Activated CD4-positive, alpha-beta T cell treated with anti-CD3 and anti-CD28 coated beads, Interleukin-2, Interleukin-6, amounts not matched to agents 100 ng/mL and 50 ng/mL, durations not matched to agents 16 hours and 8 hours (primary cell): Measurements from ENCODE around the gene NOSIP.
"Not testable (repeated sequence)": the region's sequence is repeated elsewhere in the genome, so short reads cannot be mapped to it uniquely, and the experiment has no call there.

Source experiments
- DNase-seq: peaks from one replicate; pipeline ENCODE4 v3.0.0-alpha.2; 2020

The NOSIP gene, protein sequence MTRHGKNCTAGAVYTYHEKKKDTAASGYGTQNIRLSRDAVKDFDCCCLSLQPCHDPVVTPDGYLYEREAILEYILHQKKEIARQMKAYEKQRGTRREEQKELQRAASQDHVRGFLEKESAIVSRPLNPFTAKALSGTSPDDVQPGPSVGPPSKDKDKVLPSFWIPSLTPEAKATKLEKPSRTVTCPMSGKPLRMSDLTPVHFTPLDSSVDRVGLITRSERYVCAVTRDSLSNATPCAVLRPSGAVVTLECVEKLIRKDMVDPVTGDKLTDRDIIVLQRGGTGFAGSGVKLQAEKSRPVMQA

DNA sequence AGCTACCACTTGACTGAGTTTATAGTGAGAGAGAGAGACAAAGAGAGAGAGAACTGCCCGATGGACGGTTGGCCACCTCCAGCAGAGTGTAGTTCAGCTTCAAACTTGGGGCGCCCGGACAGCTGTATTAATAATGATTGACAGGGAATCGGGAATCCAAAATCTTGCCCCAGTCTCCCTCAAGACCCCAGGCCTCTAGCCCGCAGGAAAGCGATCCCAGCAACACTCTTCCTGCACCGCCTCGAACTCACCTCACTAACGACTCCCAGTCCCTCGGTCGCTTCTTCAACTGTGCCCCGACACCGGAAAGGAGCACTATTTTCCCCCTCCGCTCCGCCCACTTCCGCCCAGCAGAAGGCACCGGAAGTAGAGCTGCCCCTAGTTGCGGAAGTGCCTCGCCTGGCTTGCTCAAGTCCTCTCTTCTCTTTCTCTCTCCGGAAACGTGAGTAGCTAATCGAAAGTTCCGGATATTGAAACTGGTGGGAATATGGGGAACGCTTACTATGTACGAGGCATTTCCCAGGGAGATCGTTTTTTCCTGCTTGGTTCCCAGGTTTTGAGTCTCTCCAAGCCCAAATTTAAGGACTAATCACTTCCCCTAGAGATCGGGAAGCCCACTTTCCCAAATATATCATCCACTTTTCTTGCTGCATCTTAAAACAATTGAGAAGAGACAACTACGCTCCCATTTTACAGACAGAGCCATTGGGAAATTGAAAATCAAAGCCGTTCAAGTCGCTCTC, at the start of gene NOSIP:
NOSIP (minus strand) TSS at position 293 of the 743 bp plus-strand sequence. CDS start 19,865 bp downstream, outside the sequence.
- DNase-seq, result peak; percentile 98

GRCh38 chr19:49629659-49630058, 49.3 kb upstream of the NOSIP start:
- DNase-seq, result no peak

DNA sequence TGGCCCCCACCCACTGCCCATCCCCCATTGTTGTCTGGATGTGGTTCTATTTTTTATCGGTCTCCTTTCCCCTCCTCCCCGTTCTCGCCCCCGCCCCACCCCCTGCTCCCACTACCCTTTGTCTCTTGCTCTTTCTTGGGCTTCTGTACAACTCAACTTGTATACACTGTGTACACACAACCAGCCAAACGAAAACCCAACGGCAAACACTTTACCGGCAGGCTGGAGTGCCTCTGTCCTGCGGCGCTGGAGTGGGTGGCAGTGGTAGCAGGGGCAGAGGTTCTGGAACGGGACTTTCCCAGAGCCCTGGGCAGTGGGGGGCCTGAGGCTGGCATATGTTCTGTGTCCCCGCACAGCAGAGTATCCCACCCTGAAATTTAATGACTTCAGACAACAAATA, 45.9 kb upstream of the NOSIP start:
- no peak for DNase-seq

DNA sequence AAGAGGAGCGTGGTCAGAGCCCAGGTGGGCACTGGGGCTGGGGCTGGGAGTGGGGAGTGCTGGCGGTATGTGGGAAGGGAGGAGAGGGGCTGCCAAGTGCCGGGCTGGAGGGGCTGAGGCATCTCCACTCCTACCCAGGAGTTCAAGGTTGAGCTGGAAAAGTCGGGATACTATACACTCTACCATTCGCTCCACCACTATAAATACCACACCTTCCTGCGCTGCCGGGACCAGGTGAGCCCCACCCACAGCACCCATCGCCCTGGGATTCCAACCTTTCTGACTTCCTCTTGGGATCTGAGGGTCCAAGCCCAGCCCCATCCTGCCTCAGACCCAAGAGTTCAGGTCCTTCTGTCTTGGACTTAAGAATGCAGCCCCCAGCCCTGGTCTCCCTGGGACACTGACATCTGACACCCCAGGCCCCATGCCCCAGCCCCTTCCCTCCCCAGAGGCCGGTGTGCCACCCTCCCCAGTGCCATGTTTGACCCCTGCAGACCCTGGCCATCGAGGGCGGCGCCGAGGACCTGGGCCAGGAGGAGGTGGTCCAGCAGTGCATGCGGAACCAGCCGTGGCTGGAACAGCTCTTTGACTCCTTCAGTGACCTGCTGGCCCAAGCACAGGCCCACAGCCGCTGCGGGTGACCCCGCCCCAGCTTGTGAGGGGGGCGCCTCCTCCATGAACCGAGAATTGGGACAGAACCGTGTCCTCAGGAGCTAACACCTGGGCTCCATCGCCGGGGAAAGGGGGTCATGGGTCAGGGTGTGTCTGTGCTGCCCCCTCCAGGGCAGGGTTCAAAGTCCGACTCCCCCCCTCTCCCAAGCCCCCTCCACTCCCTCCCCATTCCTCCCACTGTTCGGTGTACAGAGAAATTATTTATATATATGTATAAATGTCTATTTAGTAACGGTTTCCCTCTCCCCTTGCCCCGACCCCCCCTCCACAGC, 44.9 kb upstream of the NOSIP start:
- no peak for DNase-seq

DNA sequence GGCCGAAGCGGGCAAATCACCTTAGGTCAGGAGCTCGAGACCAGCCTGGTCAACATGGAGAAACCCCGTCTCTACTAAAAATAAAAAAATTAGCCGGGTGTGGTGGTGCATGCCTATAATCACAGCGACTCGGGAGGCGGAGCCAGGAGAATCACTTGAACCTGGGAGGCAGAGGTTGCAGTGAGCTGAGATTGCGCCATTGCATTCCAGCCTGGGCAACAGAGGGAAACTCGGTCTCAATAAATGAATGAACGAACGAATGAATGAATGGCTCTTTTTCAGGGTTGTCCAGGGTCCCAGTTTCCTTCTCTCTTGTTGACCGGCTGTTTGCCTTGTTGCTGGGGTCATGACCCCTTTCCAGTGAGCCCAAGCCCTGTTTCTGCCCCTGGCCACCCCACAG, 37.5 kb upstream of the NOSIP start:
- not testable (repeated sequence) for DNase-seq

DNA sequence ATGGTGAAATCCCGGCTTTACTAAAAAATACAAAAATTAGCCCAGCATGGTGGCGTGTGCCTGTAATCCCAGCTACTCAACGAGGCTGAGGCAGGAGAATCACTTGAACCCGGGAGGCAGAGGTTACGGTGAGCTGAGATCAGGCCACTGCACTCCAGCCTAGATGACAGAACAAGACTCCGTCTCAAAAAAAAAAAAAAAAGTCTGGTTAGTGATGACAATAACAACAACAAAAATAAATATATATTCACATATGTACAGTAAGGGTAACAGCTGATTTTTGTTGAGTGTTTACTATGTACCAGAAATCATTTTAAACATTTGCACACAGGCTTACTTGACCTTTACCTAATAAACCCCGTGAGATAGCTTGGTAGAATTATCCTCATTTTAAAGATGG, 36.6 kb upstream of the NOSIP start:
- no peak for DNase-seq

DNA sequence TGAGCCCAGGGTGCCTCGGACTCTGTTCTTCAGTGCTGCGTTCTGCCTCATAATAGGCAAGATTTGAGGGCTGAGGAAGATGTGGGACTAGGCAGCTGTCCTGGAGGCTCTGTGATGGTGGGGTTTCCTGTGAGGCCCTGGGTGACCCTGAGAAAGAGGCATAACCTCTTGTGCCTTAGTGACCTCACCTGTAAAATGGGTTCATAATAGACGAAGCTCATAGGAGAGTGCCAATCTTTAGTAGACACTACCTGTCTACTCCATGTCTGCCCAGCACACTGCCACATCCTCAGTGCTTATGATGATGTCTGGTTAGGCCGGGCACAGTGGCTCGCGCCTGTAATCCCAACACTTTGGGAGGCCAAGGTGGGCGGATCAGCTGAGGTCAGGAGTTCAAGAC, 36.2 kb upstream of the NOSIP start:
- DNase-seq, result no peak

- no peak for DNase-seq
Measured at GRCh38 chr19:49615861-49616260, 35.5 kb upstream of the NOSIP start.

DNA sequence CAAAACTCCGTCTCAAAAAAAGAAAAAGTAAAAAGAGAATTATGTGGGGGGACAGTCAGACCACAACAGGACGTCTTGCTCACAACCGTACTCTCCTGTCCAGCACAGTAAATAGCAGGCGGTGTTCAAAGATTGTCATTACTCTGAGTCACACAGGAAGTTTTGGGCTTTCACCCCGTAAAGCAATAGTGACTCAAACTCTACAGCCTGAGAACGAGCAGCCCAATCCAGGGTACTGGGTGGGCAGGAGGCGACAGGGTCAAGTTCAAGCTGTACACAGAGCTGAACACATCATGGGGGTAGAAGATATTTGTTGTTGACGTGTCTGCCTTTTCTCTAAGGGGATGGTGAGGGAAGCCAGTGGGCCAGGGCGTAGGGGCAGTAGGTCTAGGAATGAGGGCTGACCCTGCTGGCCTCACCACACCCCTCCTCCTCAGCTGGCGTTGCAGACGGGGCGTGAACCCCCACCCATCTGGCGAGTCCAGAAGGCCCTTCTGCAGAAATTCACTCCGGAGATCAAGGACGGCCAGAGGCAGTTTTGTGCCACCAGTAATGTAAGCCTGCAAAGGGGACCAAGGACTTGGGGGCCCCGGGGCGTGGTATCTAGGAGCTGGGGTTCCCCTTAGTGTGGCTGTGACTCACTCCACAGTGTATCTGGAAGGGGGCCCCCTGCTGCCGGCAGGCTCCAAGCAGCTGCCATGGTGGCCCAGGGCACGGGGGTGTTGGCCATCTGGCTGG, 33.9 kb upstream of the NOSIP start:
- peak; percentile 67 for DNase-seq

DNA sequence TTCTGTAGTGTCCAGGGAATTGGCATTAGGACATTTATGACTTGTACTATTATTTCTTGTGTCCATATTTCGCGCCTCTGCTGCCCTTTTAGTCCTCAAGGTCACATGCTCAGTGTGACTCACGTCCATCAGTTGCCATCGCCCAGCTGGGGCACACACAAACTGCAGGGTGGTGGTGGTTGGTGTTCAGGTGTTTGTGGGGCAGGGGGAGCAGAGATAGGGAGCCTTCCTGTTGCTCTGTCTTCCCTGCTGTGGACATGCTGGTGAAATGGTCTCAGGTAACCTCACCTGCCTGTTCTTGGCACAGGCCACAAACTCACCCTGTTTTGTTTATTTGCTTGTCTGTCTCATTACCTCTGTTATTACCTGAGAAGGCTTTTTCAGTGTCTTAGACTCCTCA, 33.0 kb upstream of the NOSIP start:
- DNase-seq, result no peak

GRCh38 chr19:49609499-49610092, 29.2 kb upstream of the NOSIP start:
- no peak for DNase-seq

- DNase-seq, result no peak
Measured at GRCh38 chr19:49605605-49606004, 25.2 kb upstream of the NOSIP start.

DNA sequence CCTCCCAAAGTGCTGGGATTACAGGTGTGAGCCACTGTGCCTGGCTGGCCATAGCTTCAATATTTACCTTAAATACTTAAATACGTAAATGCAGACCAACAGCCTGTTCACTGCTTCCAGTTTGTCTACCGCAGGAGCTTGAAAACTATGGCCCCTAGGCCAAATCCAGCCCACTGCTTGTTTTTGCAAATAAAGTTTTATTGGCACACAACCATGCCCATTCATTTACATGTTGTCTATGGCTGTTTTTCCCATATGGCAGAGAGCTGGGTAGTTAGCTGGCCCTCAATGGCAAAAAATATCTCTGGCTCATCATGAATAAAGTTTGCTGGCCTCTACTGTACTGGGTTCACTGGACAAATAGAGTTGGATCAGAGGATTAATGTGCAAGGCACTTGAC, 22.4 kb upstream of the NOSIP start:
- no peak for DNase-seq

DNA sequence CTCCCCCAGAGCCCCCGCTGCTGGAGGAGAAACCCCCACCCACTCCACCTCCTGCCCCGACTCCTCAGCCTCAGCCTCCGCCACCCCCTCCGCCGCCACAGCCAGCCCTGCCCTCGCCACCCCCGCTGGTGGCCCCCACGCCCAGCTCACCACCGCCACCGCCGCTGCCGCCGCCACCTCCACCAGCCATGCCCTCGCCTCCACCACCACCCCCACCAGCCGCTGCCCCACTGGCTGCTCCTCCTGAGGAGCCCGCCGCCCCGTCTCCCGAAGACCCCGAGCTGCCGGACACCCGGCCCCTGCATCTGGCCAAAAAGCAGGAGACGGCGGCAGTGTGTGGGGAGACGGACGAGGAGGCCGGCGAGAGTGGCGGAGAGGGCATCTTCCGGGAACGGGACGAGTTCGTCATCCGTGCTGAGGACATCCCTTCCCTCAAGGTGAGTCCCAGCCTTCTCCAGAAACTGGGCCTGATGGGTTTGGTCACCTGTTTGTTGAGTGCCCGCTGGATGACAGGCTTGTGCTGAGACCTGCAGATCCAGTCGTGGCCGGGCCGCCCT, 21.2 kb upstream of the NOSIP start:
- DNase-seq, result no peak

DNA sequence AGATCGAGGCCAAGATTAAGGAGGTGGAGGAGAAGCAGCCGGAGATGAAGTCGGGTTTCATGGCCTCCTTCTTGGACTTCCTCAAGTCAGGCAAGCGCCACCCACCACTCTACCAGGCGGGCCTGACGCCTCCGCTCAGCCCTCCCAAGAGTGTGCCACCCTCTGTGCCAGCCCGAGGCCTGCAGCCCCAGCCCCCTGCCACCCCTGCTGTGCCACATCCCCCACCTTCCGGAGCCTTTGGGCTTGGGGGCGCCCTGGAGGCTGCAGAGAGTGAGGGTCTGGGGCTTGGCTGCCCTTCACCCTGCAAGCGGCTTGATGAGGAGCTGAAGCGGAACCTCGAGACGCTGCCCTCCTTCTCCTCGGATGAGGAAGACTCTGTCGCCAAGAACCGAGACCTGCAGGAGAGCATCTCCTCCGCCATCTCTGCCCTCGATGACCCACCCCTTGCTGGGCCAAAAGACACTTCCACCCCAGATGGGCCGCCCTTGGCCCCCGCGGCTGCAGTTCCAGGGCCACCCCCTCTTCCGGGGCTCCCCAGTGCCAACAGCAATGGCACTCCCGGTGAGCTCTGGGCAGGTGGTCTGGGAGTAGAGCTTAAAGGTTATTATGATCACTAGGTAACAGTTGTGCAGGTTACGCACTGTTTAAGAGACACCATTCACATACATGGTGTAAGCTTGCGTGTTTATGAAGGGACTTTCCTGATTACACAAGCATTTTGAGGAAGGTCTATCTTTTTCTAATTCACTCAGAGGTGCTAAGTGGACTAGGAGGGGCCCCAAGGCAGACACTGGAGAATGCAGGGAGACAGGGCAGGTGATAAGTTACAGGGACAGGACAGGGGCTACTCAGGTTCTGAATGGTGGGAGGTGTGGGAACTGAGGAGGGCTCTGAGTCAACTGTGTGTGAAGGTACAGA, 19.3 kb upstream of the NOSIP start:
- no peak for DNase-seq

DNA sequence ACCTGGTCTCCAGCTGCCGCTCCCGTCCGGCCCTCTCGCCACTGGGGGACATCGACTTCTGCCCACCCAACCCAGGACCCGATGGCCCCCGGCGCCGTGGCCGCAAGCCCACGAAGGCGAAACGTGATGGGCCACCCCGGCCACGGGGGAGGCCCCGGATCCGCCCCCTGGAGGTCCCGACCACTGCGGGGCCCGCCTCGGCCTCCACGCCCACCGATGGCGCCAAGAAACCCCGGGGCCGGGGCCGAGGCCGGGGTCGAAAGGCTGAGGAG, 17.3 kb upstream of the NOSIP start:
- DNase-seq, result no peak

- DNase-seq, result no peak
Measured at GRCh38 chr19:49596954-49597702, 16.8 kb upstream of the NOSIP start.

- DNase-seq, result no peak
Measured at GRCh38 chr19:49596407-49596806, 16.1 kb upstream of the NOSIP start.

- no peak for DNase-seq
Measured at GRCh38 chr19:49595819-49596404, 15.6 kb upstream of the NOSIP start.
